ENCODE measurements around the gene HLA-DOB.

DNA sequence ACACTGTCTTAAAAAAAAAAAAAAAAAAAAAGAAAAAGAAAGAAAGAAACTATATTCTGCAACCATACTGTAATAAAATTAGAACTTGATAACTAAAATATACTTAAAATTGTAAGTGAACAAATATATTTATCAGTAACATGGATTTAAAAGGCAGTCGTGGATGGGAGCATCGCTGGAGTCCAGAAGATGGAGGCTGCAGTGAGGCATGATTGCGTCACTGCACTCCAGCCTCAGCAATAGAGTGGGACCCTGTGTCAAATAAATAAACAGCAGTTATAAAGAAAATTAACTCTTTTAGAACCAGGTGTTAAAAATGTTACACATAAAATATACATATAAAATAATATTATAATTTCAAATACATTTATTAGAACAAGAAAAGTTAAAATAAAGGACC is 45.9 kb upstream of the HLA-DOB start:
- no peak for TF ChIP-seq POLR2A (IDR thresholded peaks at IDR 0.05; ENCODE audit: low read depth, low read length)
- no peak for TF ChIP-seq TAF1 (IDR thresholded peaks at IDR 0.05; ENCODE audit: borderline replicate concordance, low read depth, low read length)
- no peak for TF ChIP-seq POLR2AphosphoS5 (IDR thresholded peaks at IDR 0.05; ENCODE audit: low read depth, low read length)

Measured in GM12892 (cell line).